HEK293 (cell line): ENCODE results near the gene FGFR4.
A peak's percentile ranks its signal among the peaks of the same experiment; 100 is the strongest.

Source experiments
- GLIS1 ChIP-seq: fragments of 450-650 bp; formaldehyde crosslinking; IDR thresholded peaks from 2 replicates; pipeline ENCODE4 v1.5.1; 2016; ENCODE audit warnings: missing biosample characterization, missing genetic modification characterization
- IKZF3 ChIP-seq: fragments of 450-650 bp; IDR thresholded peaks from 2 replicates; pipeline ENCODE4 v1.5.0; 2018; ENCODE audit warnings: missing biosample characterization, mild to moderate bottlenecking, missing genetic modification characterization, moderate library complexity
- PRDM10 ChIP-seq: fragments of 450-650 bp; formaldehyde crosslinking; IDR thresholded peaks from 2 replicates; pipeline ENCODE4 v1.5.1; 2016; ENCODE audit warnings: missing biosample characterization, missing genetic modification characterization
- SP3 ChIP-seq: fragments of 450-650 bp; formaldehyde crosslinking; IDR thresholded peaks from 2 replicates; pipeline ENCODE4 v1.5.1; 2016; ENCODE audit warnings: missing biosample characterization, missing genetic modification characterization
- SP7 ChIP-seq: fragments of 450-650 bp; formaldehyde crosslinking; IDR thresholded peaks from 2 replicates; pipeline ENCODE4 v1.5.1; 2016; ENCODE audit warnings: missing biosample characterization, missing genetic modification characterization
- ZBTB10 ChIP-seq: fragments of 450-650 bp; formaldehyde crosslinking; IDR thresholded peaks from 2 replicates; pipeline ENCODE4 v1.5.1; 2016; ENCODE audit warnings: missing biosample characterization, missing genetic modification characterization
- ZBTB20 ChIP-seq: fragments of 450-650 bp; formaldehyde crosslinking; IDR thresholded peaks from 2 replicates; pipeline ENCODE4 v1.5.1; 2016; ENCODE audit warnings: missing biosample characterization, missing genetic modification characterization
- ZNF16 ChIP-seq: fragments of 450-650 bp; formaldehyde crosslinking; IDR thresholded peaks from 2 replicates; pipeline ENCODE4 v1.5.1; 2016; ENCODE audit warnings: low read depth, missing biosample characterization, missing genetic modification characterization
- ZNF248 ChIP-seq: fragments of 450-650 bp; formaldehyde crosslinking; IDR thresholded peaks from 2 replicates; pipeline ENCODE4 v1.5.1; 2017; ENCODE audit warnings: missing biosample characterization, missing genetic modification characterization
- ZNF266 ChIP-seq: fragments of 450-650 bp; formaldehyde crosslinking; IDR thresholded peaks from 2 replicates; pipeline ENCODE4 v1.5.1; 2016; ENCODE audit warnings: missing biosample characterization, missing genetic modification characterization, low read depth
- ZNF311 ChIP-seq: fragments of 450-650 bp; formaldehyde crosslinking; IDR thresholded peaks from 2 replicates; pipeline ENCODE4 v1.5.1; 2017; ENCODE audit warnings: missing biosample characterization, missing genetic modification characterization, borderline replicate concordance
- ZNF518A ChIP-seq: fragments of 450-650 bp; formaldehyde crosslinking; conservative IDR thresholded peaks from 2 replicates; pipeline ENCODE4 v1.5.1; 2016; ENCODE audit warnings: low read depth, missing biosample characterization, missing genetic modification characterization
- ZNF580 ChIP-seq: fragments of 450-650 bp; formaldehyde crosslinking; IDR thresholded peaks from 2 replicates; pipeline ENCODE4 v1.5.1; 2016; ENCODE audit warnings: missing biosample characterization, missing genetic modification characterization
- ZNF76 ChIP-seq: fragments of 450-650 bp; formaldehyde crosslinking; IDR thresholded peaks from 2 replicates; pipeline ENCODE4; 2016; ENCODE audit warnings: low read depth, missing biosample characterization, missing genetic modification characterization, borderline replicate concordance
- ZNF785 ChIP-seq: fragments of 450-650 bp; formaldehyde crosslinking; IDR thresholded peaks from 2 replicates; pipeline ENCODE4 v1.5.1; 2016; ENCODE audit warnings: missing biosample characterization, missing genetic modification characterization
- TF ChIP-seq, protein P1 (sequence below): fragments of 450-650 bp; formaldehyde crosslinking; IDR thresholded peaks from 2 replicates; pipeline ENCODE4 v1.5.1; 2016; ENCODE audit warnings: missing biosample characterization, missing genetic modification characterization
- TF ChIP-seq, protein P2 (sequence below): fragments of 450-650 bp; formaldehyde crosslinking; IDR thresholded peaks from 2 replicates; pipeline ENCODE4 v1.5.1; 2017; ENCODE audit warnings: missing biosample characterization, missing genetic modification characterization
- TF ChIP-seq, protein P3 (sequence below): fragments of 450-650 bp; formaldehyde crosslinking; IDR thresholded peaks from 2 replicates; pipeline ENCODE4 v1.5.1; 2016; ENCODE audit warnings: missing biosample characterization, missing genetic modification characterization

The FGFR4 gene

GRCh38 chr5:177086654-177087397 is at the start of gene FGFR4 (continued):
- TF ChIP-seq ZNF311 (no peak), SP7 (tag by site-specific recombination) (peak; percentile 61), ZNF76 (tag by site-specific recombination) (peak; percentile 63; the same call in 1 of the 2 replicates), IKZF3 (no peak), ZBTB20 (tag by site-specific recombination) (peak; percentile 44; the same call in 1 of the 2 replicates), SP3 (tag by site-specific recombination) (peak; percentile 75), ZNF580 (tag by site-specific recombination) (peak; percentile 42; the same call in 1 of the 2 replicates), ZNF518A (tag by site-specific recombination) (no peak), ZNF16 (tag by site-specific recombination) (no peak), ZBTB10 (tag by site-specific recombination) (no peak), ZNF266 (tag by site-specific recombination) (no peak), PRDM10 (peak; percentile 92), GLIS1 (tag by site-specific recombination) (peak; percentile 80), ZNF785 (tag by site-specific recombination) (no peak), ZNF248 (no peak)
- TF ChIP-seq, protein P1, sequence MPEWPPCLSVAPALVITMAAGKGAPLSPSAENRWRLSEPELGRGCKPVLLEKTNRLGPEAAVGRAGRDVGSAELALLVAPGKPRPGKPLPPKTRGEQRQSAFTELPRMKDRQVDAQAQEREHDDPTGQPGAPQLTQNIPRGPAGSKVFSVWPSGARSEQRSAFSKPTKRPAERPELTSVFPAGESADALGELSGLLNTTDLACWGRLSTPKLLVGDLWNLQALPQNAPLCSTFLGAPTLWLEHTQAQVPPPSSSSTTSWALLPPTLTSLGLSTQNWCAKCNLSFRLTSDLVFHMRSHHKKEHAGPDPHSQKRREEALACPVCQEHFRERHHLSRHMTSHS (tag by site-specific recombination), result no peak
- TF ChIP-seq, protein P2, sequence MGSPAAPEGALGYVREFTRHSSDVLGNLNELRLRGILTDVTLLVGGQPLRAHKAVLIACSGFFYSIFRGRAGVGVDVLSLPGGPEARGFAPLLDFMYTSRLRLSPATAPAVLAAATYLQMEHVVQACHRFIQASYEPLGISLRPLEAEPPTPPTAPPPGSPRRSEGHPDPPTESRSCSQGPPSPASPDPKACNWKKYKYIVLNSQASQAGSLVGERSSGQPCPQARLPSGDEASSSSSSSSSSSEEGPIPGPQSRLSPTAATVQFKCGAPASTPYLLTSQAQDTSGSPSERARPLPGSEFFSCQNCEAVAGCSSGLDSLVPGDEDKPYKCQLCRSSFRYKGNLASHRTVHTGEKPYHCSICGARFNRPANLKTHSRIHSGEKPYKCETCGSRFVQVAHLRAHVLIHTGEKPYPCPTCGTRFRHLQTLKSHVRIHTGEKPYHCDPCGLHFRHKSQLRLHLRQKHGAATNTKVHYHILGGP (tag by site-specific recombination), result no peak
- TF ChIP-seq, protein P3, sequence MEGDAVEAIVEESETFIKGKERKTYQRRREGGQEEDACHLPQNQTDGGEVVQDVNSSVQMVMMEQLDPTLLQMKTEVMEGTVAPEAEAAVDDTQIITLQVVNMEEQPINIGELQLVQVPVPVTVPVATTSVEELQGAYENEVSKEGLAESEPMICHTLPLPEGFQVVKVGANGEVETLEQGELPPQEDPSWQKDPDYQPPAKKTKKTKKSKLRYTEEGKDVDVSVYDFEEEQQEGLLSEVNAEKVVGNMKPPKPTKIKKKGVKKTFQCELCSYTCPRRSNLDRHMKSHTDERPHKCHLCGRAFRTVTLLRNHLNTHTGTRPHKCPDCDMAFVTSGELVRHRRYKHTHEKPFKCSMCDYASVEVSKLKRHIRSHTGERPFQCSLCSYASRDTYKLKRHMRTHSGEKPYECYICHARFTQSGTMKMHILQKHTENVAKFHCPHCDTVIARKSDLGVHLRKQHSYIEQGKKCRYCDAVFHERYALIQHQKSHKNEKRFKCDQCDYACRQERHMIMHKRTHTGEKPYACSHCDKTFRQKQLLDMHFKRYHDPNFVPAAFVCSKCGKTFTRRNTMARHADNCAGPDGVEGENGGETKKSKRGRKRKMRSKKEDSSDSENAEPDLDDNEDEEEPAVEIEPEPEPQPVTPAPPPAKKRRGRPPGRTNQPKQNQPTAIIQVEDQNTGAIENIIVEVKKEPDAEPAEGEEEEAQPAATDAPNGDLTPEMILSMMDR (tag by site-specific recombination), result peak; percentile 95
